T-helper 1 cell treated with Interleukin-12 subunit alpha and Interleukin-12 subunit beta and Interleukin-4 antibody, amounts not matched to agents 30 ng/mL and 1 ng/mL, for 36 hours (primary cell): Measurements from ENCODE around the gene SIAE. TPM values are rescaled to one million over a fixed set of nuclear protein-coding genes. Genes with fewer than 3 reads are reported as not detected.
"Not testable (repeated sequence)": the region's sequence is repeated elsewhere in the genome, so short reads cannot be mapped to it uniquely, and the experiment has no call there.

Experiments used
- intact Hi-C: fragments of 100-400 bp; cut with micrococcal nuclease; formaldehyde crosslinking; loops from one replicate; pipeline ENCODE4 v1.15.1; 2024
- total RNA-seq: library from RNA; stranded (reverse); gene quantifications from 2 replicates; pipeline ENCODE4 v1.2.3, GENCODE V29; 2022

Gene SIAE
- total RNA-seq, 1 donor from 2014 or later: 6.2 TPM

- intact Hi-C loops: loop anchor here (10.0 kb wide), 1 partner anchor 937 kb away; the partner anchor contains the start of gene EI24
These were observed 46.0 kb downstream of the SIAE start for GRCh38 chr11:124627546-124627945.

GRCh38 chr11:124625504-124626168 lies 47.9 kb downstream of the SIAE start:
- intact Hi-C loops: loop anchor here (10.0 kb wide), 1 partner anchor 939 kb away; the partner anchor contains the start of gene EI24

- intact Hi-C loops: loop anchor here (1.0 to 10.0 kb wide), 9 partner anchors 123 to 1645 kb away; partner anchors contain the start of genes DDX25, EI24, ESAM and FOXRED1
These were observed 49.5 kb downstream of the SIAE start for GRCh38 chr11:124623861-124624525.

- intact Hi-C loops: loop anchor here (1.0 to 10.0 kb wide), 16 partner anchors 10 to 1646 kb away; partner anchors contain the start of genes CCDC15, DDX25, EI24 and ESAM
These were observed 50.7 kb downstream of the SIAE start, which contains the start of gene TBRG1 for GRCh38 chr11:124622531-124623451. Gene TBRG1 (plus strand): TSS chr11:124622864. CDS start chr11:124623084, 220 bp downstream.

GRCh38 chr11:124618863-124619262 lies 54.7 kb downstream of the SIAE start:
- intact Hi-C loops: no loop called here

- intact Hi-C loops: loop anchor here (1.0 kb wide), 1 partner anchor 10 kb away; the partner anchor contains the start of gene TBRG1
These were observed 60.8 kb downstream of the SIAE start for GRCh38 chr11:124612567-124613246.

- intact Hi-C loops: loop anchor here (1.0 kb wide), 1 partner anchor 10 kb away; the partner anchor contains the start of gene TBRG1
These were observed 61.5 kb downstream of the SIAE start for GRCh38 chr11:124612045-124612444.

- intact Hi-C loops: no loop called here
These were observed 62.5 kb downstream of the SIAE start, which contains the start of gene PANX3 for GRCh38 chr11:124611064-124611463. Gene PANX3 (plus strand): TSS chr11:124611428. CDS start chr11:124611557, 129 bp downstream.

GRCh38 chr11:124610295-124610694 lies 63.2 kb downstream of the SIAE start:
- intact Hi-C loops: no loop called here

GRCh38 chr11:124608147-124608546 lies 65.4 kb downstream of the SIAE start:
- intact Hi-C loops: no loop called here

- intact Hi-C loops: no loop called here
These were observed 67.8 kb downstream of the SIAE start for GRCh38 chr11:124605719-124606118.

GRCh38 chr11:124602723-124603122 lies 70.8 kb downstream of the SIAE start:
- intact Hi-C loops: not testable (repeated sequence)

- intact Hi-C loops: no loop called here
These were observed 71.3 kb downstream of the SIAE start for GRCh38 chr11:124602193-124602592.

GRCh38 chr11:124600621-124601320 lies 72.8 kb downstream of the SIAE start:
- intact Hi-C loops: no loop called here

GRCh38 chr11:124597626-124598025 lies 75.9 kb downstream of the SIAE start:
- intact Hi-C loops: no loop called here

GRCh38 chr11:124595302-124595701 lies 78.2 kb downstream of the SIAE start:
- intact Hi-C loops: no loop called here

- intact Hi-C loops: no loop called here
These were observed 80.9 kb downstream of the SIAE start for GRCh38 chr11:124592627-124593026.

- intact Hi-C loops: no loop called here
These were observed 82.1 kb downstream of the SIAE start for GRCh38 chr11:124591430-124591829.

GRCh38 chr11:124586238-124586860 lies 87.2 kb downstream of the SIAE start:
- intact Hi-C loops: loop anchor here (1.0 kb wide), 3 partner anchors 171 to 515 kb away; no protein-coding TSS in a partner anchor
